Iris pigment epithelial cell (primary cell): Measurements from ENCODE around the gene PXDN.
A peak's percentile ranks its signal among the peaks of the same experiment; 100 is the strongest.
"Not testable (repeated sequence)": the region's sequence is repeated elsewhere in the genome, so short reads cannot be mapped to it uniquely, and the experiment has no call there.

Source experiments
- DNase-seq: peaks from one replicate; pipeline ENCODE4 v3.0.0-alpha.2; 2011; ENCODE audit warnings: low read depth

PXDN gene

DNA sequence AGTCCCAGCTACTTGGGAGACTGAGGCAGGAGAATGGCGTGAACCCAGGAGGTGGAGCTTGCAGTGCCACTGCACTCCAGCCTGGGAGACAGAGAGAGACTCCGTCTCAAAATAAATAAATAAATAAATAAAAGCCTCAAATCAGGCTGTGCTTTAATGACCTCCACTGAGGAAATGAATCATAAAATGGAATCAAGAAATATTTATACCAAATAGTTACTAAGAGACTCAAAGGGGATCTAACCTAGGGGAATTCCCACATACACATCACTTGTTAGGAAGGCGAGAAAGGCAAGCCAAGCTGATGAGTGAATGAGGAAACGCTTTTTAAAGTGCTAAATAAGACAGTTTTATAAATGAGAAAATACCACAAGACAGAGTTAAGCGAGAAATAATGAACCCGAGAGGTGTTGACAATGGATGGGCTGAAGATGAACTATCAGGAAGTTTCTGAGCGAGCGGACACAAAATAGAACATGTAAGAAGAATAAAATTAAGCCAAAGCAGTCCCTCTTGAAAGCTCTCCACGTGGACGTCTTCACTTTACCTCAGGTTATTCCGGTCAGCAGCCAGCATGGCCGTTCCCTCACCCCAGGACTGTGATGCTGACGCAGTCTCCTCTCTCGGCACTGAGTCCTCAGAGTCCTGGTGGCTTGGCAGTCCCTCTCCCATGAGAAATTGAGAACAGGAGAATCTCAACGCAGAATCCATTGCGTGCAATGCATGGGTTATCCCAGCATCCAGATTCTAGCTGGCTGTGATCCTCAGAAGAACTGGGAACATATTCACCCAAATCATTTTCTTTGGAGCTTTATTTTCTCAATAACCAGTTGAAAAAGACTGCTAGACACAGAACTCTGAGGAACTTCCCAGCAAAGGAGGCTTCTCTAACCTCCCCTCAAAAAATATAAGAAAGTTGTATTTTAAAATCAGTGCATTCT, 22.3 kb downstream of the PXDN start:
- peak; percentile 97 for DNase-seq

DNA sequence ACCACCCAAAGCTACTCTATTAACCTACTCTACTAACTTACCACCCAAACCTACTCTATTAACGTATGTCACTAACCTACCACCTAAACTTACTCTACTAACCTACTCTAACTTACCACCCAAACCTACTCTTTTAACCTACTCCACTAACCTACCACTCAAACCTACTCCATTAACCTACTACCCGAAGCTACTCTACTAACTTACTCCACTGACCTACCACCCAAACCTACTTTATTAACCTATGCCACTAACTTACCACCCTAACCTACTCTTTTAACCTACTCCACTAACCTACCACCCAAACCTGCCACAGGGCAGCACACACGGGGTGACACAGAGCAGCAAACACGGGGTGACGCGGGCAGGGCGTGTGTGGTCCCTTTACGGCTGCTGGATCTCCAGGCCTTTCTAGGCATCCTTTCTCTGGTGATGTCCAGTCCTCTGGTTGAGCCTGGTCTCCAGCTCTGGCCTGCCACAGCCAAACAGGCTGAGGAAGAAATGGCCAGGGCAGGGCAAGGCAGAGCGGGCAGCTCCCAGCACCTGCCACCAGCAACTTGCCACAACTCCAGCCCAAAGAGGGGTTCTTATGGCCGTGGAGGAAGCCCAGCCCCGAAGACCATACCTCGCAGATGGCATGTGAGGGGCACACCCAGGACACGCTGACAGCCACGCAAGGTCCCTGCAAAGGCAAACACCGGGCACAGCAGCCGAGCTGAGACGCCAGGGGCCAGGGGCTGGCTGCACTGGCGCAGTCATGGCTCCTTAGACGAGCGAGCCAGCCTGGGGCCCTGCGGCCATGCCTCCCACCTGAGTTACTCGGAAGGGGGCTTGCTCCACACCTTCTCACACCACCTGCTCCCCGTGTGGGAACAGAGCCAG, 25.7 kb downstream of the PXDN start:
- no peak for DNase-seq

DNA sequence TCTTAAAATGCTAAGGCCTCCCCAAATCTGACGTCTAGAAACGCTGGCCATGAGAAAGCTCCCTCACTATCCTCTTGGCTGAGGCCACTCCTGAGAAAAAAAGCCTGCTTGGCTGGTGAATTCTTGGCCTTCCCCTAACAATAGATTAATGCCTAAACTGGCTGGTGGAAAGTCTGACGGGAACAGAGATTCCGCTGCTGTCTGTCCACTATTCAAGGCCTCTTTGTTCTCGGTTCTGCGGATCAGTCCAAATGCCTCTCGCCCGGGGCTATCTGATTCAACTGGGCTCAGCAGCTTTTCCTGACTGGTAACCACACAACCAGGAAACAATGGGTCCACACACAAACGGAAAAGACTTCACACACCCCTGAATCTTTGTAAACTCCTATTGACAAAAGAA, 27.2 kb downstream of the PXDN start:
- DNase-seq = no peak

DNA sequence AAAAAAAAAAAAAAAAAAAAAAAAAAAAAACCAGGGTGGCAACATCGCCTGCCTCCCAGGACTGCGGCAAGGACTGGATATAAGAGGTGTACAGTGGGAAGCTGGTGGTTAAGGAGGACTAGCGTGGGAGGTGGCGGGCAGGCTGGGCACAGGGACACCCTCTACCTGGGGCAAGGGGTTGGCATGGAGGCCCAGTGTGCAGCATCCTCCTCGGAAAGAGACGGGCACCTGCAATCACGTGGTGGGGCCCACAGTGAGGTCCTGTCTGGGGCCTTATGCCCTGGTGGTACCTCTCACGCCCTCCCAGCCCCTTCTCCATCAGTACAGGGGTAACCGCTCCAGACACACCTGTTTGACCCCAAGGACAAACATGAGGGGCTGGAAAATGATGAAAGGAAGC, 27.9 kb downstream of the PXDN start:
- no peak for DNase-seq

DNA sequence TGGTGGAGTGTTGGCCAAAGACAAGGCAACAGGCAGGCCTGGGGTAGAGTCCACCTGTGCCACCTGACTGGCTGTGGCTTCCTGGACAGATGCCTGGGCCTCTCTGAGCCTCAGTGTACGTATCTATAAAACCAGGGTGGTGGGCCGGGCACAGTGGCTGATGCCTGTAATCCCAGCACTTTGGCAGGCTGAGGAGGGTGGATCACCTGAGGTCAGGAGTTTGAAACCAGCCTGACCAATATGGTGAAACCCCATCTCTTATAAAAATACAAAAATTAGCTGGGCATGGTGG, 28.4 kb downstream of the PXDN start:
- not testable (repeated sequence) for DNase-seq

DNA sequence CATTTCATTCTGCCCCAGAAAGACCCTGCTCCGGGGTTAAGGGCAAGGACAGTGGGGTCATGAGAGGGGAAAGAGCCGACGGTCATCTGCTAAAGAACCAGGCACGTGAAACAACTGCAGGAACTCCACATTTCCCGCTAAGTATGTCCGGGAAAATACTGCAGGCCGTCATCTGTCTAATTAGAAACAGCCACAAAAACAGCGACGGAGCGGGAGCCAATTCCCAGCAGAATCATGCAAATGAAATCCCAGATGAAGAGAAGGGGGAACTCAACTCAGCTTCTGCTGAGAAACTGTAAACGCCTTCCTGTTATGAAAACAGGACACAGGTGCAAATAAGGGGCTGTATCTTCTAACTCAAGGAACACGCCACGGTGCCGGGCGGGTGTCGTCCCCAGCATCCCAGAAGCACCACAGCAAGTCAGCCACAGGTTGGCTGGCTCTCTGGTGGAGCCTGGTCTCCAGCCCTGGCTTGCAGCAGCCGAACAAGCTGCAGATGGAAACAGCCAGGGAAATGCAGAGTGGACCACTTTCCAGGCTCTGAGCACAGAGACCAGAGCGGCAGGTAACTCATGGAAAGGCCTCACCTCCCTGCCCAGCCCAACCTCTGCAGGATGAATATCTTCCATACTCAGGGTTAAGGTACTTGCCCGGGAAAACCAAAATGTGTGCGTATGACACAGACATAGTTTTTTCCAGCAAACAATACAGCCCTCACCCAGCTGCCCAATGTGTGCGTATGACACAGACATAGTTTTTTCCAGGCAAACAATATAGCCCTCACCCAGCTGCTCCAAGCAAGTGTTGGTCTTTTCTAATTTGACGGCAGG, 28.9 kb downstream of the PXDN start:
- no peak for DNase-seq

DNA sequence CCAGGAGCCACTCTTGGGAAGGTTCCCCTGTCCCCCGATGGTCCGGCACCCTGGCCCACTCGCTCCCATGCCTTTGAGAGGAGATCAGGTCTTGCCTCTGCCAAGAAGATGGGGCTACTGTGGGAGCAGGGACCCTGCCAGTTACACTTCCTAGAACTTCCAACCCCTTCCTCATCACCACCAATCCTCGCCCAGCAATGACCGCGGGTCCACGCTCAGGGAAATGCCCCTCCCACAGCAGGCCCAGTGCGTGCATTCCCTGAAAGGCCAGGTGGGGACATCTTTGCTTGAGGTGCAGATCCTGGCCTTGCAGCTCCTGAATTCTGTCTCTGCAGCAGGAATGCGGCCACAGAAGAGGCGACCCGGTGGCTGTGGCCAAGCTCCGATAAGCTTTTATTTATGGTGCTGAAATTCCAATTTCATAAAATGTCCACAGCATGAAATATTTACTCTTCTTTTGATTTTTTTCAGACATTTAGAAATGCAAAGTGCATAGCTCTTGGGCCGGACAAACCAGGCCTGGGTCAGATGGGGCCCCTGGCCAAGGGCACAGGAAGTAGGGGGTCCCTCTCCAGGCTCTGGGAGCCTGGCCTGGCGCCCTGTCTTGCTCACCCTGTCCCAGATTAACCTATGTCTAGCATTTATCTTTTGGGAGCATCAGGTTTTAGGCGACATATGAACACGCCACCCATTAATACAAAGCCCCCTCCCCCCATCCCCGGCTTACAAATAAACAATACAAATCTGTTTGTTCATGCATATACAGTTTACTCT, 29.8 kb downstream of the PXDN start:
- no peak for DNase-seq

DNA sequence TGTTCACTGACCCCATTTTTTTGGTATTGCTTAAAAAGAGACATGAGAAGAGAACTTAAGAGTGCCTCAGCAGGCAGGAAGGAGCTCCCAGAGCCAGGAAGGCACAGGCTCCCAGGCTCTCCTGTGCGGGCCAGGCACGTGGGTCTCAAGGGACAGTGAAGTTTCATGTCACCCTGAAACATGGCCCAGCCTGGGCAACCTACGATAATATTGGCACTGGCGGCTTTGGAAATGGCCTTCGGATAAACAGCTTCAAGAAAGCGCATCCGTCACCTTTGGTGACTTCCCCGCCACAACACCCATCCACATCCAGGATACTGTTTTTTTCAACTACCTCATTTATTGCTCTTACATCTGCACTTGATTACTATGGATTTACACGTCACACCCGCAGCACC, 30.5 kb downstream of the PXDN start:
- DNase-seq = no peak

DNA sequence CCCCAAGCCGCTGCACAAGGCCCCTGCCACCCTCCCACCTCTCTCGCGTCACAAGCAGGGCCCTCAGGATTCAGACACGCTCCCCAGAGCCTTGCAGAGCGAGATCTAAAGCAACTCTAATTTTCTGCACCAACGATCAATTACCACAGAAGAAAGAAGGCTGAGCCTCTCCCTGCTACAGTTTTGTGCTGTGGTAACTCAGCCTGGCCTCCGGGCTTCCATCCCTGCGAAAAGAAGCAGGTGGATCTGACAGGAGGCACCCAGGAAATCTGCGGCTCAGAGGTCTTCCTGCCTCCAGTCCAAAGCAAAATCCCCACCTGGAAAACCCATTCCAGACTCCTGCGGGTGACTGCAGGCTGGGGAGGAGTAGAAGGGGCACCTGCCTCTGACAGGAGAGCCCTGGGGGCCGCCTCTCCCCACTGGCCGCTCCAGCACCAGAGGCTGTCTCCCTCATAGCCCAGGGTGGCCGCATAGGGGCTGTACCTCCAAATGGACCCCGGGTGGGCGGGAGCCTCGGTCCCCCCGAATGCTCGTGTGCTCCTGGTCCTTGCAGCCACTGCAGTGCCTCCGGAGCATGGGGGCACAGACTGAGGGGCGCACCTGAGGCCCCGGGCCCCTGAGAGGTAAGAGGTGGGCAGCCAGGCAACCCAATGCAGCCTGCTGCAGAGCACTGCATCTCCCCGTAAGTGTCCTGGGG, 31.0 kb downstream of the PXDN start:
- no peak for DNase-seq

DNA sequence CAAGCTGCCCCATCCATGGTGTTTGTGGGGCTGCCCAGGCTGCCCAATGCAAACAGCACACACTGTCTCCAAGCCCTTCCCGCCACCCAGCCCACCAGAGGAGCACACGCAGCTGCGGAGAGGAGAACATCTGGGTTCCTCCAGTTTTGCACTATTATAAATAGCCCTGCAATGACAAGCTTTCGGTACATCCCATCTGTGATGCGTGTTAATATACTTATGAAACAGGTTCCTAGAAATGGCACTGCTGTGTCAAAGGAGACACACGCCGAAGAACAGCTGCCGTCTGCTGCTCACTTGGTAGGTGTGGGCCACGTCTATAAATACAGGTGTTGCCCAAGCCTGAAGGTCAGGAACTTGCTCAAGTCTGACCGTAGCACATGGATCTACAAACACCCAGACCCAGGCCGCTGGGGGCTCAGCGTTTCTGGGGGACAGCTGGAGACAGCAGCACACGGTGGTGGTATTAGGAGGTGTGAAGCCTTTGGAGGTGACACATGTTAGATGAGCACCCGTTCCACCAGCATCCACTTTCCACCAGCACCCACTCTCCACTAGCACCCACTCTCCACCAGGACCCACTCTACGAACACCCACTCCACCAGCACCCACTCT, 34.3 kb downstream of the PXDN start:
- DNase-seq = no peak

DNA sequence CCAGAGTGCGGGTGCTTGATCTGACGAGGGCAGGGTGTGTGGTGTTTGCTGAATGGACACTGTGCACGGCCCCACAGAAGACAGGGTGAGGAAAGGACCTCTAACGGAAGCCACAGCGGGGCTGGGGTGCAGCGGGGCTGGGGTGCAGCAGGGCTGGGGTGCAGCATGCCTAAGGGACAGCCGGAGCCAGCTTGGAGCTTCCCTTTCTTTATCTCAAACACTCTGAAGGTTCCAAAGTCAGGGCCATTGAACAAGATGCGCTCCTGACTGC, 35.0 kb downstream of the PXDN start:
- no peak for DNase-seq

DNA sequence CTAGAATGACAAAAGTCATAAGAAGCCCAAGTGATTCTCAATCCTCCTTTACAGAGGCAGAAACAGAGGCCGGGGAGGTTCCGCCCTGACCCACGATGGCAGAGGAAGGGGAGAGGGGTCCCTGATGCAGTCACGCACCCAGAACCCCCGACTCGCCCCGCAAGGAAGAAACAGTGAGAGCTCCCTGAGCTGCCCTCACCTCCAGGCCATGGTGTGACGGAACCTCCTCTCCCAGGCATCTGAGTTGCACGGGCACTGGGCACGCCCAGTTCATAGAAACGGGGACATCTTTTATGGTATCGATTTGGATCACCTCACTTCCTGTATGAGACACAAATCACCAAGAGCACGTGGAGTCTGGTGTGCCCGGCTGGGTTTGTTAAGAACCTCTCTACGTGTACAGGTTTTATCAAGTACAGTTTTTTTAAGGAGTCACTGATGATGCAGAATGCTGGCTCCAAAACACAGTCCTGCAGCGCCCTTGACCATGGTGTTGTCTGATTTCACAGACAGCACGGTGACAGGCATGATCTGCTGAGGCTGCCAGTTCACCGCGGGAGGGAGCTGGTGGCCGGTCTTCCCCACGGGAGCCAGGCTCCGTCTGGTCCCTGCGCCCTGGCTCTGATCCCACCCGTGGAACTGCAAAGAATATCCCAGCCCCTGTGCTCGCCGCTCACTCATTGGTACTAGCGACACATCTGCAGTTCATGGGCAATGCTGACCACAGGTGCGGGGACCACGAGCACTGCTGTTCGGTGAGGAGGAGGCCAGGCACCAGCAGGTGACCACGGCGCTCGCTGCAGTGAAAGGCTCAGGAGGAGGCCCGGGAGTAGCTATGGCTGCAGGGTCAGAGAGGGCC, 35.6 kb downstream of the PXDN start:
- DNase-seq = no peak

DNA sequence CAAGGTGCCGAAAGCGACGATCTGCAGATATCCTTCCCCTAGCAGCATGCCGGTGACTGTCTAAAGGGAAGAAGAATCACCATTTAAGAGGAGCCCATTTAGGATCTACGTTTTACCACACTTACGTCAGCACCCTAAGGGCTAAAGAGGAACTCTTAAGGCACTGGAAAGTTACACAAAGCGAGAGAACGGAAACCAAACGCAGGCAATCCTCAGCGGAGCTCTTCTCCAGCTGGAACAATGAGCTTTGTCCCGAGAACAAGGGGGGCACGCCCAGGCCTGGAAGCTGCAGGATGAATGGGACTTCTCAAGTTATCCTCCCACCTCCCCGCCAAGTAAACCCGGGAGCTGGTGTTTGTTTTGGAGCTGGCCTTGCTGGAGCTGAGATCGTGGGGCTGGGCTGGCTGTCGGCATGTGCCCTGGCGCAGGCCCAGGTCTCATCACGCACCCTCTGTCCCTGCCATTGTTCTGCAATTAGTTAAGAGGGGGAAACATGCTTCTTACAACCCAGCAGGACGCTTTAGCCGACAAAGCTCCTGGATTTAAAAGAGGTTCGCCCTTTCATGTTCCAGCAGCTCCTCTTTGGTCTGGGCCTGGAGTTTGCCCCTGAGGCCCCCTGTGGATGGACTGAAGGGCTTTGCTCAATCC, 36.4 kb downstream of the PXDN start:
- peak; percentile 87 for DNase-seq

DNA sequence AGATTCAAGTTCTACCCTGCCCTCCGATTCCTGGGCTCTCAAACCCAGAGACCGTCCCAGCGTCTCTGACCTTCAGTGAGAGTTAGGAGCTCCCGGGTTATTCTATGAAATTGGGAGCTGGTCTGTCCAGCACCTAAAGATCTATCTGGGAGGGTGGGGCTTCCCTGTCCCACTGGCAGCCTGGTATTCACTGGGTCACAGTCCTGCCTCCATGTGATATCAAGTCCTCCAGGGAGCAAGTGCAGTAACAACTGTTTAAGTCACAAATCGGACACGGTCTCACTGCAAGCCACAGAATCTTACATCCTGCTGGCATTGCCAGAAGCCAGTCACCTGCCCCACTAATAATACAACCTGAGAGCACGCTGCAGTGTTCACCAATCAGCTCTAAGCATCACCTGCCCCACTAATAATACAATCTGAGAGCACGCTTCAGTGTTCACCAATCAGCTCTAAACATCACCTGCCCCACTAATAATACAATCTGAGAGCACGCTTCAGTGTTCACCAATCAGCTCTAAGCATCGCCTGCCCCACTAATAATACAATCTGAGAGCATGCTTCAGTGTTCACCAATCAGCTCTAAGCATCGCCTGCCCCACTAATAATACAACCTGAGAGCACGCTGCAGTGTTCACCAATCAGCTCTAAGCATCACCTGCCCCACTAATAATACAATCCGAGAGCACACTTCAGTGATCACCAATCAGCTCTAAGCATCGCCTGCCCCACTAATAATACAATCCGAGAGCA, 38.0 kb downstream of the PXDN start:
- DNase-seq = not testable (repeated sequence)

DNA sequence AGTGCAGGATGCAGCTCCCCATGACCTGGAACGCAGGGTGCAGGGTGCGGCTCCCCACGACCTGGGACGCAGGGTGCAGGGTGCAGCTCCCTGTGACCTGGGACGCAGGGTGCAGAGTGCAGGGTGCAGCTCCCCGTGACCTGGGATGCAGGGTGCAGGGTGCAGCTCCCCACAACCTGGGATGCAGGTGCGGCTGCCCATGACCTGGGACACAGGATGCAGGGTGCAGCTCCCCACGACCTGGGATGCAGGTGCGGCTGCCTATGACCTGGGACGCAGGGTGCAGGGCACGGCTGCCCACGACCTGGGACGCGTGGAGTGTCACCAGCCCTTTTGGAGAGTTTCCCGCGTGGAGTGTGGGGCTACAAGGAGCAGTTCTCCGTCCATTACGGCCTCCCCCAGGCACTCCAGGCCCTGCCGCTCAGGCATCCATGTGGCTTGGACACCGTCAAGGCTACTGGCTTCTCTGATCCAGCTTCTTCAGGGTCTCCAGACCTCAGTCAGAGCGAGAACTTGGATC, 38.7 kb downstream of the PXDN start:
- DNase-seq = no peak

DNA sequence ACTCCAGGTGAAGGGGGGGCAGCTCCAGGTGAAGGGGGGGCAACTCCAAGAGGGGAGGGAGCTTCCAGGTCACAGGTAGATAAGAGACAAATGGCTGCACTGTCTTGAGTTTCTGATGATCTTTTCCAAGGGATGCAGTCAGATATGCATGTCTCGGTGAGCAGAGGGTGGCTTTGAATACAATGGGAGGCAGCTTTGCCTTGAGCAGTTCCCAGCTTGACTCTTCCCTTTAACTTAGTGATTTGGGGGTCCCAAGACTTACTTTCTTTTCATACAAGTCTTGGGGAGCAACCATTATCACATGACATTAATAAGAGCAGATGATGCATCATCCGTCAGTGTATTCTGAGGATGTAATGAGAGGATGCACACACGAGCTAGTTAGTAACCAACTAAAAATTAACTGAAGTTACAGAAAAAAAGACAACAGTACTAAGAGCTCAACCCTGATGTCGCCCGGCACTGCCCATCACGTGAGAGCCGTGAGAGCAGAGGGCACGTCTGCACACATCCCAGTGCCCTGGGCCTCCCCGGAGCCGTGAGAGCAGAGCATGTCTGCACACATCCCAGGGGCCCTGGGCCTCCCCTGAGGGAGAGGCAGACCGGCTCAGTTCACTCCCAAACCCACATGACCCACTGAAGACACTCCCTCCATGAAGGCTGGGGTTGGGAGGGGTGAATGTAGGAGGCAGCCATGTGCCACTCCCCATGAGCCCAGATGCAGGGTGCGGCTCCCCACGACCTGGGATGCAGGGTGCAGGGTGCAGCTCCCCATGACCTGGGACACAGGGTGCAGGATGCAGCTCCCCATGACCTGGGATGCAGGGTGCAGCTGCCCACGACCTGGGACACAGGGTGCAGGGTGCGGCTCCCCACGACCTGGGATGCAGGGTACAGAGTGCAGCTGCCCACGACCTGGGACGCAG, 39.4 kb downstream of the PXDN start:
- DNase-seq = no peak

DNA sequence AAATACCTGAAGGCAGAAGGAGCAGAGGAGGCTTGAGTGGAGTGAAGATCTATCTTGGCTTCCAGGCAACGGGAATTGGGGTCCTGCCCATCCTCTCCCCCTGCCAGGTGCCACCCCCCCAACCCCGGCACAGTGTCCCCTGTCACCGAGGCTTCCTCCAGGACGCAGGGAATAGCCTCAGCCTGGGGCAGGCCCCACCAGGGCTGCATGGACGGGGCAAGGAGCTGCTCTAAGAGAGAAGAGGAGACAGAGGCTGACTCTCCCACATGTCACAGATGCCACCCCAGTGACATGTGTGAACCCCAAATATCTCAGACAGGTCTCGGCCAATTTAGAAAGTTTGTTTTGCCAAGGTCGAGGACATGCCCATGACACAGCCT, 42.1 kb downstream of the PXDN start:
- no peak for DNase-seq
